Endothelial cell (in vitro differentiated cells): Measurements from ENCODE around the gene PTPN14. TPM values are rescaled to one million over a fixed set of nuclear protein-coding genes. Genes with fewer than 3 reads are reported as not detected.

Source experiments
- DNase-seq: peaks from one replicate; pipeline ENCODE4 v3.0.0; 2021; ENCODE audit warnings: low spot score
- H3K27ac Mint-ChIP-seq: one replicate; pipeline ENCODE4 v1.8.0; 2021; ENCODE audit warnings: mixed read lengths, inconsistent platforms; ENCODE audit not compliant: unreplicated experiment
- H3K27me3 Mint-ChIP-seq: one replicate; pipeline ENCODE4 v1.8.0; 2021; ENCODE audit warnings: mild to moderate bottlenecking, moderate library complexity, mixed read lengths, inconsistent platforms; ENCODE audit not compliant: unreplicated experiment
- H3K36me3 Mint-ChIP-seq: one replicate; pipeline ENCODE4 v1.8.0; 2021; ENCODE audit warnings: mild to moderate bottlenecking, low read depth, mixed read lengths, inconsistent platforms; ENCODE audit not compliant: unreplicated experiment
- H3K4me1 Mint-ChIP-seq: one replicate; pipeline ENCODE4 v1.8.0; 2021; ENCODE audit warnings: mild to moderate bottlenecking, mixed read lengths, inconsistent platforms; ENCODE audit not compliant: unreplicated experiment
- H3K4me3 Mint-ChIP-seq: one replicate; pipeline ENCODE4 v1.8.0; 2021; ENCODE audit warnings: mild to moderate bottlenecking, mixed read lengths, inconsistent platforms; ENCODE audit not compliant: unreplicated experiment
- H3K9me3 Mint-ChIP-seq: one replicate; pipeline ENCODE4 v1.8.0; 2021; ENCODE audit warnings: mixed read lengths, inconsistent platforms; ENCODE audit not compliant: unreplicated experiment
- CTCF ChIP-seq: fragments of 200-600 bp; sonication (generic); IDR thresholded peaks from one replicate; pipeline ENCODE4 v1.5.0; 2021; ENCODE audit warnings: antibody characterized with exemption; ENCODE audit not compliant: unreplicated experiment
- total RNA-seq: library from RNA; stranded (reverse); fragmentation: NEBNext Ultra II Directional; extraction: Animal tissue kit (Norgen Biotek cat#: 25700); gene quantifications from one replicate; pipeline ENCODE4 v1.2.1, GENCODE V29; 2021; ENCODE audit not compliant: unreplicated experiment

PTPN14 gene
- total RNA-seq, 1 donor from 2014 or later = 46.3 TPM

- Mint-ChIP-seq H3K36me3 (no peaks in the 10 kb centered on the region), H3K9me3 (no peaks in the 10 kb centered on the region), H3K4me3 (no peak overlapping the region), H3K27me3 (peaks cover 1% of the 10 kb centered on the region), H3K27ac (no peak overlapping the region), H3K4me1 (peaks cover 23% of the 10 kb centered on the region)
- DNase-seq = no peak
- TF ChIP-seq CTCF = no peak
These were observed 251.1 kb downstream of the PTPN14 start for GRCh38 chr1:214300149-214300780.

Other genes starting within 250 kb of the PTPN14 start
- 20.8 TPM for gene CENPF, start 51.6 kb upstream of the PTPN14 start, total RNA-seq